Middle frontal gyrus (tissue), 1 donor: ENCODE measurements around the gene STXBP2.

ENCODE experiments used
- DNase-seq: peaks from one replicate; pipeline ENCODE4 v3.0.0-alpha.2; 2015; ENCODE audit warnings: low spot score; ENCODE audit errors: extremely low spot score

STXBP2 gene

DNA sequence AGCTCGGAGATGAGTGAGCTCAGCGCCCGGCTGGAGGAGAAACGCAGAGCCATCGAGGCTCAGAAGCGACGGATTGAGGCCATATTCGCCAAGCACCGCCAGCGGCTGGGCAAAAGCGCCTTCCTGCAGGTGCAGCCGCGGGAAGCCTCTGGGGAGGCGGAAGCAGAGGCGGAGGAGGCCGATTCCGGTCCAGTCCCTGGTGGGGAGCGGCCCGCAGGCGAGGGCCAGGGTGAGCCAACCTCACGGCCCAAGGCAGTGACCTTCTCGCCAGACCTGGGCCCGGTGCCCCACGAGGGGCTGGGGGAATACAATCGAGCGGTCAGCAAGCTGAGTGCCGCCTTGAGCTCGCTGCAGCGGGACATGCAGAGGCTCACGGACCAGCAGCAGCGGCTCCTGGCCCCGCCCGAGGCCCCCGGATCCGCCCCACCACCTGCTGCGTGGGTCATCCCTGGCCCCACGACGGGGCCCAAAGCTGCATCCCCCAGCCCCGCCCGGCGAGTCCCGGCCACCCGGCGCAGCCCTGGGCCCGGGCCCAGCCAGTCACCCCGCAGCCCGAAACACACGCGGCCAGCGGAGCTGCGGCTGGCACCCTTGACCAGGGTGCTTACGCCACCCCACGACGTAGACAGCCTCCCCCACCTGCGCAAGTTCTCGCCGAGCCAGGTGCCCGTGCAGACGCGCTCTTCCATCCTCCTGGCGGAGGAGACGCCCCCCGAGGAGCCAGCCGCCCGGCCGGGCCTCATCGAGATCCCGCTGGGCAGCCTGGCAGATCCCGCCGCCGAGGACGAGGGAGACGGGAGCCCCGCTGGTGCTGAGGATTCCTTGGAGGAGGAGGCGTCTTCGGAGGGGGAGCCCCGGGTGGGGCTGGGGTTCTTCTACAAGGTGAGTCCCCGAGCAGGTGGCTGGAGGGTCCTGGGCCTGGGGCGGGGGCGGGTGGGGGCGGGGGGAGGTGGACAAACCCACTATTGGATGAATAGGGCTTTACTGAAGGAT, 24.3 kb upstream of the STXBP2 start:
- DNase-seq = no peak

- DNase-seq = no peak
Measured at GRCh38 chr19:7614859-7615741, 21.8 kb upstream of the STXBP2 start.

DNA sequence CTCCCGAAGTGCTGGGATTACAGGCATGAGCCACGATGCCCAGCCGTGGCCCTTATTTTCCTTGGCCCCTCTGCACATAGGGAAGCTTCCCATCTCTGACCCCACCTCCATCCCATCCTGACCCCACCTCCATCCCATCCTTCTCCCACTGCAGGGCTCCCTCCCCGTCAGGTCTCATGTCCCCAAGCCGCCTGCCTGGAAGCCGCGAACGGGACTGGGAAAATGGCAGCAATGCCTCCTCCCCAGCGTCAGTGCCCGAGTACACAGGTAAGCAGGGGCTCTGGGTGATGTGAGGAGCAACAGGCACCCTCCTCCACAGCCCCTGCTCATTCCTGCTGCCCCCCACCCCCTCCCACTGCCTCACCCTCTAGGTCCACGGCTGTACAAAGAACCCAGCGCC, 19.7 kb upstream of the STXBP2 start:
- no peak for DNase-seq

GRCh38 chr19:7617735-7618134, 19.2 kb upstream of the STXBP2 start:
- DNase-seq = no peak

GRCh38 chr19:7618348-7618747, 18.6 kb upstream of the STXBP2 start:
- no peak for DNase-seq

- DNase-seq = no peak
Measured at GRCh38 chr19:7618771-7619510, 18.0 kb upstream of the STXBP2 start.

DNA sequence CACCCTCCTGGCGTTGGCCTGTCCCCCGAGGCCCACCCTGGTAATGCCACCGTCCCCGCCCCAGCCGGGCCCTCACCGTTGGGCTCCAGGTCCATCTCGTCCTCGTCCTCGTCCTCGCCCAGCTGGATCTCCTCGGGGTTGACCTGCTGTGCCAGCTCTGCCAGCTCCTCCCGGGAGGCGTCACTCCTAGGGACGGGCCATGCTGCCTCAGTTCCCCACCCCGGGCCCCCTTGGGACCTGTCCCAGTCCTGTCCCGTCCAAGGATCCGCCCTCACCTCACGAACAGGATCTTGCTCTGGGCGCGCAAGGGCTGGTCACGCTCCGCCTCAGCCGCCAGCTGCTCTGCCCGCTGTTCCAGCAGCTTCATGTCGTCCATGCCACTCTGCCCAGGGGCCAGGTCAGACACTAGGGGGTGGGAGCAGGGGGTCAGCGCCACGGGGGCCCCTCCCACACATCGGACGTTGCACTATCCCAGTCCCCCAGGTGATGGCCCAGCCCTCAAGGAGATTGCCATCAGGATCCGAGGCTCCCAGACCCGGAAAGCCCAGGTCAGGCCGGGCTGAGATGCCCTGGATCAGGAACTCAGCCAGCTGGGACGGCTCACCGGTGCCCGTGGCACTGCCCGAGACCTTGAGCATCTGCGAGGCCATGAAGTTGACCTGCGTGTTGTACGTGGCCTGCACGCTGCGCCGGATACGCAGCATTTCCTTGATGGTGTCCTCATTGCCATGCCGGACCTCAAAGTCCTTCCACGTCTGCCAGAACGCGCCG, 17.1 kb upstream of the STXBP2 start:
- no peak for DNase-seq

DNA sequence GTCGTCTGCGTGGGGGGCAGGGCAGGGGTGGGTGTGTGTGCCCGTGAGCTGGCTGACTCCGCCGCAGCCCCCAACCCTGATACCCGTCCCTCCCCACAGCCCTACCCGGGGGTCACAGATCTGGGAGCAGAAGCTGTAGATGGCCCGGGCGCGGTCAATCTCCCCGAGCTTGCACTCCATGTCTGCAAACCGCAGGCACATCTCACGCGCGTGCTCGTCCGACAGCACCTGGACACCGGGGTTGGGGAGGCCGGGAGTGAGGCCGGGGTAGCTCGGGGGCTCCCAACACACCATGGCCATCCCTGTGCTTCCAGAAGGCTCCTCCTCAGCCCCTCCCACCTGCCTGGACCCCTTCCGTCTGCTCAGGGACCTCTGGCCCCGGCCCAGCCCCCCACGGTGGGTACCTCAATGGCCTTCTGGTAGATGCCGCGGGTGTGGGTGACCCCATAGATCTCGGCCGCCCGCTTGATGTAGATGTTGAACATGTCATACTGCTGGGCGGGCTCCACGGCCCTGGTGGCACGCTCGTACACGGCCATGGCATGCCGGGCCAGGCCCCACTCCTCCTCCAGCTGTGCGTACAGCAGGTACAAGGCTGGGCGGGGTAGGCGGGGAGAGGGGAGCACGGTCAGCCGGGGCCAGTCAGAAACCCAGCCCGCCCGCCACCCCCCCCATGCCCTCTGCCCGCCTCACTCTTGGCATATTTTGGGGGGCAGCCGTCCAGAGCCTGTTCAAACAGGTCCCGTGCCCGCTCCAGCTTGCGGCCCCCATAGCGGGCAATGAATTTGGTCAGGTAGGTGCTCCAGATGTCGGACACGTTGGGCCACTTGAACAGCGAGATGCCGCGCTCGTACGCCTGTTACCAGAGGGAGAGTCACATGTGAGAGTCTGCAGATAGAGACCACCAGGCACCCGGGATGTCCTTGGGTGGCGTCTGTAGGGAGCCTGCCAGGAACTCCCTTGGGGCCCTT, 16.2 kb upstream of the STXBP2 start:
- no peak for DNase-seq

- DNase-seq = no peak
Measured at GRCh38 chr19:7622933-7623685, 13.8 kb upstream of the STXBP2 start.

DNA sequence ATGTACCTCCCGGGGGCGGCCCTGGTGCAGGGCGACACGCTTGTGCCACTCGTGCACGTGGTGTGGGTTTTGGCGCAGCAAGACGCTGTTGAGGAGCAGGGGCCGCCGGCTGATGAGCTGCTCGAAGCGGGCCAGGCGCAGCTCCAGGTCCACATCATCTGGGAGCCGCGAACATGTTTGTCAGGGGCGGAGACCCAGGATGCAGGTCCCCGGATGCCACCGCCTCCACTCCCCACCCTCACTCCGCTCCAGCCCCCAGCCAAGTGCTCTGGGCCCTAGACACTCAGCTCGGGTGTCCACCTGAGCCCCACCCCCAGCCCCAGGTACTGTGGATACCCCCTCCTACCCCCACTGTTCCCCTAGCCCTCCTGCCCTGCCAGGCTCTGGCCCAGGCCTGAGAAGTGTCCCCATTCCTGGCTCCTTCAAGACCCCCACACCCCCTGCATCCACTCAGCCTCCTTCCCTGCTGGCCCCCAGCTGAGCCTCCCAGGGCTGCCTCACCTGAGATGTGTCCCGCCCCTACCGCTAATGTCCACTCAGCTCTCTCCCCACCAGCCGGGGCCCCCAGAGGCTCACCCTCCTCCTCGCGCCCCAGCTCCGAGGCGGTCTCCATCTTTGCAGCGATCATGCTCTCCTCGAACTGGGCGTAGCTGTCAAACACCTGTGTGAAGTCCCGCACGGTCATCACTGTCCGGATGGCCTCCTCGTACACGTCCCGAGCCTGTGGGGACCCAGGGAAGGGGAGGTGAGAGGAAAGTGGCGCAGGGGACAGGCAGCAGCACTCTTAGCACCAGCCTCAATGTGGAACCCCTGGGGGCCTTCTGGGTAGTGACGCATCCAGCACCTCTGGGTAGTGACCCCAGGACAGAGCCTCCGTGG, 12.9 kb upstream of the STXBP2 start:
- DNase-seq = no peak

DNA sequence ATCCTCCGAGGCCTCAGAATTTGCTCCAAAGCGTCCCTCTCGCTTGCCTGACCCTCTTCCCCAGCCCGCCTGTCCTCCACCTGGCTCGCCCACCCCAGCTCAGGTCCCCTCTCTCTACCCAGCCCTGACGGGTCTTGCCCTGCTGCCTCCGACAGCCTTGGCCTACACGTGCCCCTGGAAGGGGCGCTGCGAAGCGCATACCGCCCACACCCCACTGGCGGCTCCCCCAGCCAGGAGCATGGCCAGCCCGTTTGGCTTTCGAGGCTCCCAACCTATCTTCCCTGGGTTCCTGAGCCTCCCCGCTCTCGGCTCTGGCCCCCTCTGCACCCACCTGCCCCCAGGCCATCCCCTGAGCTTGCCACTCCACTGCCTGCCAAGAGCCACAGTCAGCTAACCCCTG, 12.1 kb upstream of the STXBP2 start:
- no peak for DNase-seq

DNA sequence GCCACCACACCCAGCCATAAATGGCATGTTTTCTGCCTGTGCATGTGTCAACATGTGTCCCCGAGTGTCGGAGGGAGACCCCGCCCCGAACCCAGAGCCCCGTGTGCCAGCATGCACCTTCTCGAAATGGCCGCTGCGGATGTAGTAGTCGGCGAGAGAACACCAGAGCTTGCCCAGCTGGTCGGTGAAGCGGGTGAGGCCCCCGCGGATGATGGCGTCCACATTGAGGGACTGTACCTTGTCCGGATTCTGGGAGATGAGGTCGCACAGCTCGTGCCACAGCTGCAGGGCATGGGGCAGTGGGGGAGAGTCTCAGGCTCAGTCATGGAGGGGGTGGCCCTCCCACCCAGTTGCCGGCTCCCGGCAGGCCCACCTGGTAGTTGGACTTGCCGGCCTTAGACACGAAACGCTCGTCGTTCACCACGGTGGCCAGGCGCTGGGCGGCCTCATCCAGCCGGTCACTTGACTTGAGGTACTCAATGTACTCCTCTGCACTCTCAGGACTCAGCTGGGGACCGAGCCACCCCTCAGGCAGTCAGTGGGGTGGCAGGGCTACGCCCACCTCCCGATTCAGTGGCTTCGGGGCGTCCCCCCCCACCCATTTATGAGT, 11.0 kb upstream of the STXBP2 start:
- no peak for DNase-seq

DNA sequence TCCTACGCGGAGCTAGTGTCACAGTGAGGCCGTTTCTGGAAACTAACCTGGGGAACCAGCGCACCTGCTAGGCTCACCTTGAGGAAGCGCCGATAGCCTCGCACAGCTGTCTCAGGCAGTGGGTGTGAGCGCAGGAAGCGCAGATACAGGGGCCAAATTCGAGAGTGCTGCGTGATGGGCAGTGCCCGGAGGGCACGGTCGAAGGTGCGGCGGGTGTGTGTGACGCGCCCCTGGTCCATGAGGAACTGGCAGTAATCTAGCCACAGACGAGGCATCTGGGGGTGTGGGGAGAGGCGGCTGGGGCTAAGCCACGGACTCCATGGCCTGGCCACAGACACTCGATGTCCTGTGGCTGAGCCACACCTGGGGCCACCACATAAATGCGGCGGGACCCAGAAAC, 9.7 kb upstream of the STXBP2 start:
- no peak for DNase-seq

- no peak for DNase-seq
Measured at GRCh38 chr19:7628589-7629311, 8.2 kb upstream of the STXBP2 start.

GRCh38 chr19:7629347-7630054, 7.4 kb upstream of the STXBP2 start, which contains the start of the genes PET100 and XAB2:
PET100 (plus strand) TSS chr19:7629793; CDS start chr19:7629834, 41 bp downstream.
XAB2 (minus strand) TSS chr19:7629545; CDS start chr19:7629527, 18 bp downstream.
- peak; percentile 99 for DNase-seq

GRCh38 chr19:7631577-7631976, 5.3 kb upstream of the STXBP2 start:
- DNase-seq = no peak
